ENCODE data around the gene MZF1. TPM values are rescaled to one million over a fixed set of nuclear protein-coding genes. Genes with fewer than 3 reads are reported as not detected.
A peak's percentile ranks its signal among the peaks of the same experiment; 100 is the strongest.

Gene MZF1
- total RNA-seq, 1 donor from 2014 or later = 11.0 TPM

GRCh38 chr19:58556622-58557220 is 16.4 kb downstream of the MZF1 start:
- FAIRE-seq = no peak
- no peak for DNase-seq (ENCODE audit: low spot score in 2 of 2)

- FAIRE-seq (no peak), DNase-seq (ENCODE audit: low spot score in 2 of 2) (no peak)
Measured at GRCh38 chr19:58555920-58556621, 17.1 kb downstream of the MZF1 start.

DNA sequence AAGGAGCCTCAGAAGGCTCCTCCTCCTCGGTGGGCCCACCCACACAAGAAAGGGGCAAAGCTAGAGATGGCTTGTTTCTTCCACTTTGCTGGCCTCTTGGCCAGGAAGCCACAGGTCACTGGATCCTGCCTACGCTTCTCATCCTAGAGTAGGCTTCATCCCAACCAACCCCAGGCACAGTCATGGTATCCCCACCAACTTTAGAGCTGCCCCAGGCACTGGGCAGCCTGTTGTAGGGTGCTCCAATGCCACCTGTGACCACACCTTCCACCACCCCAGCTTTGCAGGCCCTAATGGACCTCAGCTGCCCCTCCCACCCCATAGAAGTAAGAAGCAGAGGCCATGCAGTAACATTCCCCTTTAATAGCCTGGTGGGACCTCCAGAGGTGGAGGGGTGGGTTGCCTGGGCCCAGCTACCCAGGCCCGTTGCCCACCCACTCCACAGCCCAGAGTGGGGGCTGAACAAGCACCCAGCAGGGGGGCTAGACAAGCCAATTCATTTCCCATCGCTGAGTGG is 17.7 kb downstream of the MZF1 start:
- no peak for DNase-seq (ENCODE audit: low spot score in 2 of 2)
- no peak for FAIRE-seq

DNA sequence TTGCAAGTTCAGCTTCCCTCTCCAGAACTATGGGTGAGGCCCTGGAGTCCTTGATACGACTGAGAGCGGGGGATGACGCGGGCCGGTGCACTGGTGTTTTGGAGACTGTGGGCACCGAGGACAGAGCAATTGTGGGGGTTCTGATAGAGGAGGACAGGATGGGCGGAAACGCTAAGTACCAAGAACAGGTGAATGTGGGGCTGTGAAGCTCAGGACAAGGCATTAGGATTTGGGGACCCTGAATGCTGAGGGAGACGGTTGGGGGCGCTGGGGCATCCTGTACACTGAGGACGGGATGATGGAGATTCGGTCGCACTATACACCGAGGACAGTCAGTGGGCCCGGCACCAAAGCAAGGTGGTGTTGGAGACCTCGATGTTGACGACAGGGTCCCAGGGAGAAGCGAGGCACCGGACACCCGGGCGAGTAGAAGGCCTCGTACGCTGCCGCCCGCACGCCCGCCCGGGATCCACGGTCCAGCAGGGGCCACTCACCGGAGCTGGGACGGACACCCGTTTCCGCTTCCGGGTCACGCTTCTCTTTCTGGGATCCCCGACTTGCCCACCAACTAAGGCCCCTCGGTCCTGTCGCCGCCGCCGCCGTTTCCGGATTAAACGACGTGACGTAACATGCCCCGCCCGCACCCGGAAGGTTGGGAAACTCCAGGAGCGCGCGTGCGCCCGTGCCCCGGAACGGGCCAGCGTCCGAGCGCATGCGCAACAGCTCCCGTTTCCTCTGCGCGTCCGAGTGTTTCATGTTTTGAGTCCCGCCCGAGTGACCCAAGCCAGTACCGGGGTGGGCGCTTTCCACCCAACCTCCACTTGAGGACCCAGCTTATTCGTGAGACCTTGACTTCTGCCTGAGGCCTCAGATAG is 18.4 kb downstream of the MZF1 start, which contains the start of gene CHMP2A:
Gene CHMP2A, minus strand, starts transcription at position 612 of the 875 bp plus-strand sequence. CDS start 893 bp downstream, outside the sequence.
- FAIRE-seq = no peak

GRCh38 chr19:58553799-58554493 is 19.2 kb downstream of the MZF1 start:
- FAIRE-seq (no peak), DNase-seq (ENCODE audit: low spot score in 2 of 2) (no peak)

More for the DNA sequence above, 18.4 kb downstream of the MZF1 start, which contains the start of gene CHMP2A:
- DNase-seq (ENCODE audit: low spot score in 2 of 2) = peak; percentile 94 to 99

DNA sequence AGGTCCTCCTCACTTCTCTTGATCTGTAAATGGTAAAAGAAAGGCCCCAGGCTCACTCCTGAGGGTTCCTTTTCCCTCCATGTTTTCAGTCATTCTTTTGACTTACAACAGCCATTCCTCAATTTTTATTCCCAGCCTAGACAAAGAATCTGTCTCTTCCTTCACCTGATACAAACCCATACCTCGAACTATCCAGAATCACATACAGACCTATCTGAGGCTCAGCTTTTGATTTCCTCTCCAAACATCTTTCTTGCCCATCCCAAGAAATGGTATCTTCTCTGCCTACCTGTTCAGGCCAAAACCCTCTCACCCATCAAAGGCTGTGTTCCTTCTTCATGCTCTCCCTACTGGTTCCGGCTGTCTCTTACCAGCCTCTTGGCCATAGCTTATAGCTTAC is 20.5 kb downstream of the MZF1 start:
- DNase-seq (ENCODE audit: low spot score in 2 of 2) (no peak), FAIRE-seq (no peak)

DNA sequence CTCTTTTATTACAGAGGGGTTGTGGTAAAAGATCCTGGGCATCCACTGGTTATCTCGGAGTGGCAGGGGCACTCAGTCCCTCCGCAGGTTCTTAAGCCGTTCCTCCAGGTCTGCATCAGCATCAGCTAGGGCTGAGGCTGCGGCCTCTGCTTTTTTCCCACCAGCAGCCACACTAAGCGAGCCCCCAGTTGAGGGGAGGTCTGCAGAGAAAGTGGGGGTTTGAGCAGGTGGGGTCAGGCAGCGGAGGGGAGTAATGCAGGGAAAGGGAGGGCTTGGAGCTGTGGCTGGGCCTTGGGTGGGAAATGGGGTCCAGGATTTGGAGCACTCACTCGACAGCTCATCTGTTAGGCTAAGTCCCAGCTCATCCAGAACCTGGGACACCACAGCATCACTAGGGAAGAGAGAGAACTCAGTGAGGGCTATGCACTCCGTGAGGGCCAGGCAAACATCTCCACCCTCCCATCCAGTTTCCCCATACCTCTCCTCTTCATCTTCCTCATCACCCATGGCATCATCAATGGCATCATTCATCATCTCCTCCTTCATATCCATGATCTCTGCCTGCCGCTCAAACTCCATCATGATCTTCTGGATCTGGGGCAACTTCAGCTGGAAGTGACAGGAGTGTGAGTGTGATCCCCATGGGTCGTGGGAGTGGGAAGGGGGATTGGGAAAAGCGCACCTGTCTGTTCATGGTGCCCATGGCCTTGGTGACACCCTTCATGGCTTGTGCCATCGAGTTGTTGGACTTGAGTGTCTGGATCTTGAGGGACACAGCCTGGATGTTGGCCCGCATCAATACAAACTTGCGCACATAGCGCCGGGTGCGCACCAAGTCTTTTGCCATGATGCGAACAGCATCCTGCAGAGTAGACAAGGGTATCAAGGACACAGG is 21.3 kb downstream of the MZF1 start:
- FAIRE-seq = no peak

DNA sequence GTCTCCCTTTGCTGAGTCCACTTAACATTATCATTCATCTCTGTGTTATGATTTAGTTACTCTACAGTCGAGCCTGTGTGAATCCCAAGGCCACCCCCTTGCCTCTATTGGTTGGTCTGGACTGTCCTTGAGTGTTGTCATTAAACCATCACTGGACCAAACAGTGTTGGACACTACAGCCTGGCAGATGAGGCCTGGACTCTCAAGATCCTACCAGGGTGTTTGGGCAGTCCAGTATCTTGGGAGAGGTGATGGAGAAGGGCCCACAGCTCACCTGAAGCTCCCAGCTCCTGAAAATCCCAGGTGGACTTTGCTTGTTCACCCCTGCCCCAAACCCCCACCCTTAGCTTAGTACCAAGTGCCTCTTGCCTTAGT is 22.0 kb downstream of the MZF1 start:
- DNase-seq (ENCODE audit: low spot score in 2 of 2) (no peak), FAIRE-seq (no peak)

More for the DNA sequence above, 21.3 kb downstream of the MZF1 start:
- DNase-seq (ENCODE audit: low spot score in 2 of 2) = no peak

DNA sequence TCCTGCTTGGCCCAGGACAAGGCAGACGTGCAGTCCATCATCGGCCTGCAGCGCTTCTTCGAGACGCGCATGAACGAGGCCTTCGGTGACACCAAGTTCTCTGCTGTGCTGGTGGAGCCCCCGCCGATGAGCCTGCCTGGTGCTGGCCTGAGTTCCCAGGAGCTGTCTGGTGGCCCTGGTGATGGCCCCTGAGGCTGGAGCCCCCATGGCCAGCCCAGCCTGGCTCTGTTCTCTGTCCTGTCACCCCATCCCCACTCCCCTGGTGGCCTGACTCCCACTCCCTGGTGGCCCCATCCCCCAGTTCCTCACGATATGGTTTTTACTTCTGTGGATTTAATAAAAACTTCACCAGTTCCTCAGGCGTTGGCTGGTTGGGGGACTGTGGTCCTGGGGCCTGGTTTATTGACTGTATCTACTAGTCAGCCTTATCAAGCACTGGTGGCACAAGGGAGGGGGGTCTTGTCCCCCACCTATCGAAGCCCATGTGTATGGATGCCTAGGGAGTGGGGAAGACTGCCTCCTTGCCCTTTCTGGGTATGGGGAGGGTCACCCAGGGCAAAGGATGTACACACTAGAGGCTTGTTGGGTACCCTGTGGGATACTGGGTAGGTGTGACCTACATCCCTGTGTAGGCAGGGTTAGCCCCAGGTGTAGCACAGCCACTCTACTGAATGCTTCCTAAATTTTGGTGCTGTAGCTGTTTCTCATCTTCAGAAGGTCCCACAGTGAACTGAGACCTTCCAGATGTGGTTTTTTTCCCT is 22.6 kb downstream of the MZF1 start:
- FAIRE-seq (no peak), DNase-seq (ENCODE audit: low spot score in 2 of 2) (no peak)

- DNase-seq (ENCODE audit: low spot score in 2 of 2) (no peak), FAIRE-seq (no peak)
Measured at GRCh38 chr19:58549664-58550361, 23.3 kb downstream of the MZF1 start.

DNA sequence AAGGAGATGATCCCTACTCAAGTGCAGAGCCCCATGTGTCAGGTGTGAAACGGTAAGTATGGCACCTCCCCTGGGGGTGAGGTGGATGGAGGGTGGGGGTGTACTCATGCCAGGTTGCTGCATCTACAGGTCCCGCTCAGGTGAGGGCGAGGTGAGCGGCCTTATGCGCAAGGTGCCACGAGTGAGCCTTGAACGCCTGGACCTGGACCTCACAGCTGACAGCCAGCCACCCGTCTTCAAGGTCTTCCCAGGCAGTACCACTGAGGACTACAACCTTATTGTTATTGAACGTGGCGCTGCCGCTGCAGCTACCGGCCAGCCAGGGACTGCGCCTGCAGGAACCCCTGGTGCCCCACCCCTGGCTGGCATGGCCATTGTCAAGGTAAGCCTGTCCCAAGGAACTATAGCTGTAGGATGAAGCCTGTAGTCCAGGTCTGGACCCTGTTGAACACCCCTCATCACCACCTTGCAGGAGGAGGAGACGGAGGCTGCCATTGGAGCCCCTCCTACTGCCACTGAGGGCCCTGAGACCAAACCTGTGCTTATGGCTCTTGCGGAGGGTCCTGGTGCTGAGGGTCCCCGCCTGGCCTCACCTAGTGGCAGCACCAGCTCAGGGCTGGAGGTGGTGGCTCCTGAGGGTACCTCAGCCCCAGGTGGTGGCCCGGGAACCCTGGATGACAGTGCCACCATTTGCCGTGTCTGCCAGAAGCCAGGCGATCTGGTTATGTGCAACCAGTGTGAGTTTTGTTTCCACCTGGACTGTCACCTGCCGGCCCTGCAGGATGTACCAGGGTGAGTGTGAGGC is 24.1 kb downstream of the MZF1 start:
- DNase-seq (ENCODE audit: low spot score in 2 of 2) = no peak
- FAIRE-seq = no peak

DNA sequence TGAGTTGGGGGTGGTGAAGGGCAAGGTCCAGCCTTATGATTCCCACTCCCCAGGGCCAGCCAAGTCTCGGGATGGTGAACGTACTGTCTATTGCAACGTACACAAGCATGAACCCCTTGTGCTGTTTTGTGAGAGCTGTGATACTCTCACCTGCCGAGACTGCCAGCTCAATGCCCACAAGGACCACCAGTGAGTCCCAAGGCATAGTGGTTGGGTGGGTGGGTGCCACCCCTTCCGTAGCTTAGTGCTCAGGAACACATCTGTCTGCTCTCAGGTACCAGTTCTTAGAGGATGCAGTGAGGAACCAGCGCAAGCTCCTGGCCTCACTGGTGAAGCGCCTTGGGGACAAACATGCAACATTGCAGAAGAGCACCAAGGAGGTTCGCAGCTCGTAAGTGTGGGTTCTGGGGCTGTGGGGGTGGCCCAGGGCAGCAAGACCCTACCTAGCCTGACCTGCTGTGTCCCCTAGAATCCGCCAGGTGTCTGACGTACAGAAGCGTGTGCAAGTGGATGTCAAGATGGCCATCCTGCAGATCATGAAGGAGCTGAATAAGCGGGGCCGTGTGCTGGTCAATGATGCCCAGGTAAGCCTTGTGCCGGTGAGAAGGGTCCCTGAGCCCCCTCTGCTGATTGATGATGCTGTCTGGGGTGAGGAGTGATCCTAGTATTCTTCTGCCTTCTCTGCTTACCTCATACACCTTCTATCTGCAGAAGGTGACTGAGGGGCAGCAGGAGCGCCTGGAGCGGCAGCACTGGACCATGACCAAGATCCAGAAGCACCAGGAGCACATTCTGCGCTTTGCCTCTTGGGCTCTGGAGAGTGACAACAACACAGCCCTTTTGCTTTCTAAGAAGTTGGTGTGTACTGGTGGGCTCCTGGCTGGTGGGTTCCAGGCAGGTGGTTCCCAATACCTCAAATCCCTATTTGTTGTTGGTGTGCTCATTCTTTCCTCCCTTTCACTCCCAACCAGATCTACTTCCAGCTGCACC is 25.5 kb downstream of the MZF1 start:
- DNase-seq (ENCODE audit: low spot score in 2 of 2) = no peak
- FAIRE-seq = no peak

DNA sequence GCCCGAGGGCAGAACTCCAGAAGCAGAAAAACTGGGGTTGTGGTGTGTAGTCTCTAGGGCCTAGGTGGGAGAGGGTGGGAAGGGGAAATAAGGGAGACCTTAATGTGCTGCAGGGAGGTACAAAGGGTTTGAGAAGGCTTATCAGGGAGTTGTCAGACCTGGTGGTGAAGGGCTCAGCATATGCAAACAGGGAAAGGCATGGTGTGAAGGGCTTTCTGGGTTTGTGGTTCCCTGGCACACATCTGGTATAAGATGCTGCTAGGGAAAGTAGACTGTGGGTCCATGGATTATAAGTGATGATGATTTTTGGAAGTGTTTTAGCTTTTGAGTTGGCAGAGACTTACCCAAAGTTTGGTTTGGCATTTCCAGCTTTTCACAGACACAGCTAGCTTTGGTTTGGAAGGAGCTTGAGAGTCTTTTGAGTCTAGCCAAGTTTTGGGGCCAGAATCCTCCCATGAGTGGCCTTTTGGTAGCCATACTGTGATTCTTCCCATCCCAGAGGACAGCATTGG is 27.1 kb downstream of the MZF1 start:
- FAIRE-seq (no peak), DNase-seq (ENCODE audit: low spot score in 2 of 2) (no peak)

DNA sequence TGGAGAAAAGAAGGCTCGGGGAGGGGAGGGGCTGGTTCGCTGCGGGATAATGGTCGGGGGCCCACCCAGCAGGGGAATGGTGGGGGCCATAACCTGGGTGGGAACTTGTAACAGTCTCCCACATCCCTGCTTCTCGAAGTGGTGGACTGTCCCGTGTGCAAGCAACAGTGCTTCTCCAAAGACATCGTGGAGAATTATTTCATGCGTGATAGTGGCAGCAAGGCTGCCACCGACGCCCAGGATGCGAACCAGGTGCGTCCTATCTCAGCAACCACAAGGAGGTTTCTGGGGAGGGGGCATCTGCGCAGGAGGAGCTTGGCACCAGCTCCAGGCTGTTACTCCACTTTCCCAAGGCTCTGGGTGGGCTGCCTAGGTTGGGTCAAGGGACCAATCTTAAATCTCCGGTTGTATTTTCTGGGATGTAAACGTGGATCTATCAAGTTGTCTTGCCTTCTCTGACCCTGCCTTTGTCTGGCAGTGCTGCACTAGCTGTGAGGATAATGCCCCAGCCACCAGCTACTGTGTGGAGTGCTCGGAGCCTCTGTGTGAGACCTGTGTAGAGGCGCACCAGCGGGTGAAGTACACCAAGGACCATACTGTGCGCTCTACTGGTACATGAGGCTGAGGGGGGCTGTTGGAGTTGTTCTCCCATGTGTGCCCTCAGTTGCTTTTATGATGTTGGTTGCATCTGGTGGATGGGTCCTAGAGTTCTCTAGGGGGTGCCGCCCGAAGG is 27.7 kb downstream of the MZF1 start:
- FAIRE-seq (no peak), DNase-seq (ENCODE audit: low spot score in 2 of 2) (no peak)

Measured in frontal cortex (tissue), 4 donors.